A673 (cell line): ENCODE data around the gene FAM98A. TPM values are rescaled to one million over a fixed set of nuclear protein-coding genes. Genes with fewer than 3 reads are reported as not detected.

Experiments used
- BruUV-seq: library from RNA; stranded (reverse); fragments of 400-500 nt; replicated peaks from 2 replicates; lab custom pipeline; 2021; lab: Mats Ljungman, UMichigan
- CTCF ChIA-PET: fragments of 300-600 bp; sonication (Branson Sonifier 250); formaldehyde crosslinking; loops from one replicate; lab custom pipeline; 2022; ENCODE audit warnings: antibody characterized with exemption; lab: Charles Lee
- POLR2A ChIA-PET: fragments of 300-600 bp; sonication (Branson Sonifier 250); formaldehyde crosslinking; loops from one replicate; lab custom pipeline; 2022; ENCODE audit warnings: antibody characterized with exemption; ENCODE audit not compliant: low non-redundant PET; lab: Charles Lee
- DNase-seq: peaks from one replicate; pipeline ENCODE4 v3.0.0-alpha.2; 2015; ENCODE audit warnings: low spot score
- H3K27ac ChIP-seq: fragments of 200-600 bp; sonication (generic); 2 replicates; pipeline ENCODE4 v1.5.1; 2016; ENCODE audit warnings: mixed run types, low read depth, mild to moderate bottlenecking, mixed read lengths, antibody characterized with exemption, low read length; ENCODE audit not compliant: poor library complexity, severe bottlenecking
- H3K27me3 ChIP-seq: fragments of 200-600 bp; sonication (generic); replicated peaks from 2 replicates; pipeline ENCODE4 v1.6.1; 2017; ENCODE audit warnings: mixed run types, low read depth, mild to moderate bottlenecking, mixed read lengths, antibody characterized with exemption, low read length; ENCODE audit not compliant: insufficient read depth, poor library complexity
- H3K36me3 ChIP-seq: fragments of 200-600 bp; sonication (generic); 2 replicates; pipeline ENCODE4 v1.6.1; 2016; ENCODE audit warnings: mixed run types, mild to moderate bottlenecking, mixed read lengths, antibody characterized with exemption, low read length; ENCODE audit not compliant: insufficient read depth, poor library complexity, severe bottlenecking
- H3K4me1 ChIP-seq: fragments of 200-600 bp; sonication (generic); 2 replicates; pipeline ENCODE4 v1.6.1; 2017; ENCODE audit warnings: mixed run types, mild to moderate bottlenecking, mixed read lengths, antibody characterized with exemption, low read length; ENCODE audit not compliant: insufficient read depth, poor library complexity, severe bottlenecking
- H3K4me3 ChIP-seq: fragments of 200-600 bp; sonication (generic); 2 replicates; pipeline ENCODE4 v1.5.1; 2016; ENCODE audit warnings: low read depth, mixed run types, mild to moderate bottlenecking, mixed read lengths, low read length; ENCODE audit not compliant: poor library complexity, severe bottlenecking
- H3K9me3 ChIP-seq: fragments of 200-600 bp; sonication (generic); 2 replicates; pipeline ENCODE4 v1.6.1; 2016; ENCODE audit warnings: mixed run types, low read depth, mild to moderate bottlenecking, mixed read lengths, antibody characterized with exemption, low read length; ENCODE audit not compliant: poor library complexity, severe bottlenecking
- EZH2 ChIP-seq: fragments of 200-600 bp; sonication (generic); IDR thresholded peaks from 2 replicates; pipeline ENCODE4 v1.6.1; 2017; ENCODE audit warnings: borderline replicate concordance, low read depth, mild to moderate bottlenecking, mixed read lengths, antibody characterized with exemption, low read length; ENCODE audit not compliant: poor library complexity, severe bottlenecking
- intact Hi-C: fragments of 100-400 bp; cut with micrococcal nuclease; formaldehyde crosslinking; loops from one replicate; pipeline ENCODE4 v1.10.0; 2022; ENCODE audit not compliant: unreplicated experiment
- total RNA-seq: library from RNA; stranded (reverse); gene quantifications from 2 replicates; pipeline ENCODE4 v1.2.3, GENCODE V29; 2021
- TF ChIP-seq, protein P1 (sequence below): fragments of 300-800, 200-600 bp; sonication (generic); conservative IDR thresholded peaks from 2 replicates; pipeline ENCODE4 v1.5.1; 2017; ENCODE audit warnings: low read depth, mild to moderate bottlenecking, antibody characterized with exemption, low read length, moderate library complexity, mixed read lengths

FAM98A gene
- total RNA-seq, 1 experiment from 2014 or later, result 64.7 TPM

DNA sequence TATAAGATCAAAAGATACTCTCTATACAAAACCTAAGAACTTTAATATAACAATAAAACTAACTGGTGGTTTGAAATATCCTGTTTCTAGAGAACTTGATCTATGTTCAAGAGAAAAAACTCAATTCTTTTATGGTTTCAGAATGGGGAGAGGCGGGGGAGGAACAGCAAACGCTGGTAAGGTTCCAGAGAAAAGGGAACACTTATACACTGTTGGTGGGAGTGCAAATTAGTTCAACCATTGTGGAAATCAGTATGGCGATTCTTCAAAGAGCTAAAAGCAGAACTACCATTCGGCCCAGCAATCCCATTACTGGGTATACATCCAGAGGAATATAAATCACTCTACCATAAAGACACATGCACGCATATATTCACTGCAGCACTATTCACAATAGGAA is 17.2 kb downstream of the FAM98A start:
- intact Hi-C loops, result loop anchor here (5.0 to 10.0 kb wide), 3 partner anchors 170 to 1027 kb away; no protein-coding TSS in a partner anchor
- Histone ChIP-seq H3K36me3 (peaks cover 14% of the 10 kb centered on the region), H3K27me3 (no peaks in the 10 kb centered on the region), H3K4me3 (no peak overlapping the region), H3K9me3 (no peaks in the 10 kb centered on the region), H3K27ac (no peak overlapping the region), H3K4me1 (no peaks in the 10 kb centered on the region)
- TF ChIP-seq EZH2, result no peak
- TF ChIP-seq, protein P1, sequence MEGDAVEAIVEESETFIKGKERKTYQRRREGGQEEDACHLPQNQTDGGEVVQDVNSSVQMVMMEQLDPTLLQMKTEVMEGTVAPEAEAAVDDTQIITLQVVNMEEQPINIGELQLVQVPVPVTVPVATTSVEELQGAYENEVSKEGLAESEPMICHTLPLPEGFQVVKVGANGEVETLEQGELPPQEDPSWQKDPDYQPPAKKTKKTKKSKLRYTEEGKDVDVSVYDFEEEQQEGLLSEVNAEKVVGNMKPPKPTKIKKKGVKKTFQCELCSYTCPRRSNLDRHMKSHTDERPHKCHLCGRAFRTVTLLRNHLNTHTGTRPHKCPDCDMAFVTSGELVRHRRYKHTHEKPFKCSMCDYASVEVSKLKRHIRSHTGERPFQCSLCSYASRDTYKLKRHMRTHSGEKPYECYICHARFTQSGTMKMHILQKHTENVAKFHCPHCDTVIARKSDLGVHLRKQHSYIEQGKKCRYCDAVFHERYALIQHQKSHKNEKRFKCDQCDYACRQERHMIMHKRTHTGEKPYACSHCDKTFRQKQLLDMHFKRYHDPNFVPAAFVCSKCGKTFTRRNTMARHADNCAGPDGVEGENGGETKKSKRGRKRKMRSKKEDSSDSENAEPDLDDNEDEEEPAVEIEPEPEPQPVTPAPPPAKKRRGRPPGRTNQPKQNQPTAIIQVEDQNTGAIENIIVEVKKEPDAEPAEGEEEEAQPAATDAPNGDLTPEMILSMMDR, result no peak
- no TSS peak for BruUV-seq
- POLR2A ChIA-PET, result interaction anchor here (0.6 kb wide), 1 partner anchor 665 kb away, joined by 8 read pairs; no protein-coding TSS in a partner anchor
- CTCF ChIA-PET, result no interaction called here
- DNase-seq, result no peak

DNA sequence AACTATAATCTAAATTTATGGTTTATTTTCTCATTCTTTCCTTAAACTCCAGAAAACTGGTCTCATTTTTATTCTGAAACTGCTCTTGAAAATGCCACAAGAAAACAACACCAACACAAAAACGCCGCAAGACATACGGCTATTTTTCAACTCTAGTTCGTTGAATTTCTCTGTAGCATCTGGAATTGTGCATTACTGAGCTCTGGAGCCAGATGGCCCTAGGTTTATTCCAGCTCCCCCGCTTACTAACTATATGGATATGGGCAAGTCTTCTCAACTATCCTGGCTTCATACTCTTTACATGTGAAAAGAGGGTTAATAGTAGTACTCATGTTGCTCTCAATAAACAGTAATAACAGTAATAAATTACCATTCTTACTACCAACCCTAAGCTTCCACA is 19.9 kb downstream of the FAM98A start:
- ChIA-PET POLR2A (no interaction called here), CTCF (no interaction called here)
- Histone ChIP-seq H3K9me3 (no peaks in the 10 kb centered on the region), H3K4me3 (no peak overlapping the region), H3K27ac (no peak overlapping the region), H3K27me3 (no peaks in the 10 kb centered on the region), H3K4me1 (no peaks in the 10 kb centered on the region), H3K36me3 (no peaks in the 10 kb centered on the region)
- DNase-seq, result no peak
- intact Hi-C loops, result no loop called here
- BruUV-seq, result no TSS peak
- TF ChIP-seq EZH2, result no peak
- TF ChIP-seq, protein P1, result no peak

DNA sequence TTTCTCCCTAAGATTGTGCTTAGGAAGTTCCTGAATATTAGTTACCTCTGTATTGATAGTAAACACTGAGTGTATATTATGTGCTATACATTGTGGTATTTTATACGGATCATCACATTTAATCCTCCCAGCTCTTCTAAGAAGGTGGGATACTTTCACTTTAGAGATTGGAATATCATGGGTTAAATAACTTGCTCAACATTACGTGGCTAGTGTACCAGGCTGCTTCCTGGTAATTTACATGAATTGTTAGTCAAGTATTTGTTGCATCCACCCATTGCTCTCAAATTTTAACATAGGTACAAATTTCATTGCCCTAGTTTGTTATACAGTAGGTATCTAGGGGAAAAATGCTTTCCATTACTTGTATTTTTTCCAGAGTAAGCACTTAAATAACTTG is 21.4 kb downstream of the FAM98A start:
- no TSS peak for BruUV-seq
- ChIA-PET POLR2A (no interaction called here), CTCF (no interaction called here)
- DNase-seq, result no peak
- Histone ChIP-seq H3K4me1 (no peaks in the 10 kb centered on the region), H3K36me3 (no peaks in the 10 kb centered on the region), H3K4me3 (no peak overlapping the region), H3K27ac (no peak overlapping the region), H3K27me3 (no peaks in the 10 kb centered on the region), H3K9me3 (no peaks in the 10 kb centered on the region)
- TF ChIP-seq EZH2, result no peak
- TF ChIP-seq, protein P1, result no peak
- intact Hi-C loops, result no loop called here
